Suprapubic skin (tissue), 4 donors: ENCODE data around the gene GRIK4.
"Not testable (repeated sequence)": the region's sequence is repeated elsewhere in the genome, so short reads cannot be mapped to it uniquely, and the experiment has no call there.

Experiments
- EP300 ChIP-seq: sonication (generic); formaldehyde crosslinking; IDR thresholded peaks from one replicate; pipeline ENCODE4 v1.6.1; 2017; ENCODE audit warnings: antibody characterized with exemption
- POLR2A ChIP-seq, 2 donors: fragments of 450-650 bp; IDR thresholded peaks; one replicate each; pipeline ENCODE4 v1.6.1; 2017; ENCODE audit warnings: antibody characterized with exemption in 2 of 2, mild to moderate bottlenecking in 2 of 2, moderate library complexity in 2 of 2
- POLR2AphosphoS5 ChIP-seq, 3 donors: sonication (generic); formaldehyde crosslinking; IDR thresholded peaks; one replicate each; pipeline ENCODE4 v1.6.1; 2017; ENCODE audit warnings: antibody characterized with exemption in 3 of 3
- TF ChIP-seq, protein P1 (sequence below), 2 donors: fragments of 200-600 bp in 1 of 2; fragments of 450-650 bp in 1 of 2; sonication (generic) in 1 of 2; IDR thresholded peaks; one replicate each; pipeline ENCODE4 v1.5.1; 2016 to 2019; ENCODE audit warnings: antibody characterized with exemption in 2 of 2, mild to moderate bottlenecking in 1 of 2, moderate library complexity in 1 of 2

DNA sequence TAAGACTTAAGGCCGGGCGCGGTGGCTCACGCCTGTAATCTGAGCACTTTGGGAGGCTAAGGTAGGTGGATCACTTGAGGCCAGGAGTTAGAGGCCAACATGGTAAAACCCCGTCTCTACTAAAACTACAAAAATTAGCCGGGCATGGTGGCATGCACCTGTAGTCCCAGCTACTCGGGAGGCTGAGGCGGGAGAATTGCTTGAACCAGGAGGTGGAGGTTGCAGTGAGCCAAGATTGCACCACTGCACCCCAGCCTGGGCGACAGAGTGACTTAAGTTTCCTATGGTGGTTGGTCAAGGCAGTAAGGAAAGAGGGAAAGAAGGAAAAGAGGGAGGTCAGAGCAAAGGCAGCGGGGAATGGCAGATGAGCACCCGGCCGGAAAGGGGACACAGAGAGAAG is 113.4 kb downstream of the GRIK4 start:
- TF ChIP-seq, protein P1, sequence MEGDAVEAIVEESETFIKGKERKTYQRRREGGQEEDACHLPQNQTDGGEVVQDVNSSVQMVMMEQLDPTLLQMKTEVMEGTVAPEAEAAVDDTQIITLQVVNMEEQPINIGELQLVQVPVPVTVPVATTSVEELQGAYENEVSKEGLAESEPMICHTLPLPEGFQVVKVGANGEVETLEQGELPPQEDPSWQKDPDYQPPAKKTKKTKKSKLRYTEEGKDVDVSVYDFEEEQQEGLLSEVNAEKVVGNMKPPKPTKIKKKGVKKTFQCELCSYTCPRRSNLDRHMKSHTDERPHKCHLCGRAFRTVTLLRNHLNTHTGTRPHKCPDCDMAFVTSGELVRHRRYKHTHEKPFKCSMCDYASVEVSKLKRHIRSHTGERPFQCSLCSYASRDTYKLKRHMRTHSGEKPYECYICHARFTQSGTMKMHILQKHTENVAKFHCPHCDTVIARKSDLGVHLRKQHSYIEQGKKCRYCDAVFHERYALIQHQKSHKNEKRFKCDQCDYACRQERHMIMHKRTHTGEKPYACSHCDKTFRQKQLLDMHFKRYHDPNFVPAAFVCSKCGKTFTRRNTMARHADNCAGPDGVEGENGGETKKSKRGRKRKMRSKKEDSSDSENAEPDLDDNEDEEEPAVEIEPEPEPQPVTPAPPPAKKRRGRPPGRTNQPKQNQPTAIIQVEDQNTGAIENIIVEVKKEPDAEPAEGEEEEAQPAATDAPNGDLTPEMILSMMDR (IDR thresholded peaks at IDR 0.05): not testable (repeated sequence)
- TF ChIP-seq POLR2AphosphoS5 (IDR thresholded peaks at IDR 0.05); POLR2A (IDR thresholded peaks at IDR 0.05); EP300: not testable (repeated sequence)
